Panc1 (cell line): ENCODE results near the gene TPCN1. TPM values are rescaled to one million over a fixed set of nuclear protein-coding genes. Genes with fewer than 3 reads are reported as not detected.

Source experiments
- ATAC-seq: fragments of 200-7000 bp; cut with Tn5 transposase; 2 replicates; pipeline ENCODE4 v1.9.1; 2020; ENCODE audit warnings: mild to moderate bottlenecking, moderate library complexity
- Bru-seq: library from RNA; stranded (reverse); fragments of 400-500 nt; gene quantifications from one replicate; lab custom pipeline; 2021; lab: Mats Ljungman, UMichigan
- BruChase-seq, 2 experiments: library from RNA; stranded (reverse); fragments of 400-500 nt; gene quantifications; one replicate each; lab custom pipeline; 2021; lab: Mats Ljungman, UMichigan
- BruUV-seq: library from RNA; stranded (reverse); fragments of 400-500 nt; replicated peaks from 2 replicates; lab custom pipeline; 2021; lab: Mats Ljungman, UMichigan
- CTCF ChIA-PET: fragments of 300-600 bp; sonication (Branson Sonifier 250); formaldehyde crosslinking; loops from one replicate; lab custom pipeline; 2022; ENCODE audit warnings: antibody characterized with exemption; lab: Charles Lee
- POLR2A ChIA-PET: fragments of 300-600 bp; sonication (Branson Sonifier 250); formaldehyde crosslinking; loops from one replicate; lab custom pipeline; 2022; ENCODE audit warnings: antibody characterized with exemption; lab: Charles Lee
- DNase-seq: peaks from one replicate; pipeline ENCODE4 v3.0.0-alpha.2; 2010; ENCODE audit warnings: low read depth, low spot score
- H3K27ac ChIP-seq: 2 replicates; pipeline ENCODE4 v1.5.1; 2011; ENCODE audit warnings: mild to moderate bottlenecking, low read length, inconsistent platforms
- H3K27me3 ChIP-seq: fragments of 200-500 bp; sonication (Bioruptor generic); 2 replicates; pipeline ENCODE4 v1.6.0; 2014; ENCODE audit warnings: low read length, inconsistent platforms; ENCODE audit not compliant: control insufficient read depth, insufficient read depth
- H3K36me3 ChIP-seq: fragments of 200-500 bp; sonication (Bioruptor generic); 2 replicates; pipeline ENCODE4 v1.5.1; 2014; ENCODE audit warnings: inconsistent platforms, mild to moderate bottlenecking, low read length, moderate library complexity; ENCODE audit not compliant: control insufficient read depth, insufficient read depth
- H3K4me1 ChIP-seq: 2 replicates; pipeline ENCODE4 v1.5.1; 2011; ENCODE audit warnings: inconsistent platforms, mild to moderate bottlenecking, low read length, moderate library complexity; ENCODE audit not compliant: control insufficient read depth, insufficient read depth
- H3K4me3 ChIP-seq, 2 experiments: 2 replicates each; pipeline ENCODE4 v1.5.1; 2011 to 2012; ENCODE audit warnings: low read depth in 2 of 2, low read length in 2 of 2, mild to moderate bottlenecking in 2 of 2, inconsistent platforms in 1 of 2, moderate library complexity in 1 of 2
- H3K9me3 ChIP-seq: fragments of 200-500 bp; sonication (Bioruptor generic); 2 replicates; pipeline ENCODE4 v1.5.1; 2014; ENCODE audit warnings: low read depth, mild to moderate bottlenecking, inconsistent platforms, low read length, moderate library complexity; ENCODE audit not compliant: control insufficient read depth, insufficient read depth
- POLR2AphosphoS5 ChIP-seq: IDR thresholded peaks from 2 replicates; pipeline ENCODE4 v1.6.1; 2012; ENCODE audit warnings: mild to moderate bottlenecking, low read depth, low read length, moderate library complexity
- SIN3A ChIP-seq: IDR thresholded peaks from 2 replicates; pipeline ENCODE4 v1.6.1; 2012; ENCODE audit warnings: low read depth, mild to moderate bottlenecking, low read length, moderate library complexity, borderline replicate concordance; ENCODE audit not compliant: insufficient read depth
- TCF7L2 ChIP-seq: IDR thresholded peaks from 2 replicates; pipeline ENCODE4 v1.6.1; 2011; ENCODE audit warnings: mild to moderate bottlenecking, low read depth, low read length, inconsistent platforms
- in situ Hi-C: cut with HindIII; loops from 2 replicates; pipeline ENCODE4 v1.10.0; 2016; ENCODE audit warnings: low sequenced_read_pairs, low pct_unique_long_range_greater_than_20kb
- intact Hi-C: fragments of 100-400 bp; cut with micrococcal nuclease; formaldehyde crosslinking; loops from one replicate; pipeline ENCODE4 v1.10.0; 2022; ENCODE audit not compliant: unreplicated experiment
- long read RNA-seq: library from polyadenylated mRNA; unstranded; transcript quantifications from one replicate; pipeline ENCODE4 v2.0.0, GENCODE V29; 2021; ENCODE audit not compliant: unreplicated experiment
- polyA plus RNA-seq: library from polyadenylated mRNA; unstranded; fragments of >200 nt; gene quantifications from one replicate; pipeline ENCODE4 v1.2.1, GENCODE V29; 2012; ENCODE audit warnings: missing spikeins; ENCODE audit not compliant: insufficient read length
- total RNA-seq: library from RNA; stranded (reverse); gene quantifications from one replicate; pipeline ENCODE4 v1.2.1, GENCODE V29; 2021; ENCODE audit not compliant: unreplicated experiment
- TF ChIP-seq, protein P1 (sequence below): fragments of 450-650 bp; IDR thresholded peaks from 2 replicates; pipeline ENCODE4 v1.5.1; 2017; ENCODE audit warnings: mild to moderate bottlenecking
- TF ChIP-seq, protein P2 (sequence below), 2 experiments: IDR thresholded peaks; 2 replicates each; pipeline ENCODE4 v1.6.1; 2011 to 2012; ENCODE audit warnings: low read depth in 2 of 2, control low read depth in 1 of 2, low read length in 1 of 2, mild to moderate bottlenecking in 1 of 2, moderate library complexity in 1 of 2; ENCODE audit not compliant: insufficient read depth in 1 of 2

The TPCN1 gene
- total RNA-seq (75.2 TPM), Bru-seq, nascent RNA (percentile 67 among the genes with signal in this experiment), BruChase-seq, experiment 1, labeled RNA remaining after a 2-hour chase (percentile 69 among the genes with signal in this experiment), BruChase-seq, experiment 2, labeled RNA remaining after a 6-hour chase (percentile 72 among the genes with signal in this experiment)
- 94.6 TPM for polyA plus RNA-seq
- long read RNA-seq, full-length matches to known transcripts: 14 of 149 reads
- long read RNA-seq, partial matches to known transcripts: 116 of 149 reads
- long read RNA-seq, other reads (novel, unspliced or antisense): 19 of 149 reads

DNA sequence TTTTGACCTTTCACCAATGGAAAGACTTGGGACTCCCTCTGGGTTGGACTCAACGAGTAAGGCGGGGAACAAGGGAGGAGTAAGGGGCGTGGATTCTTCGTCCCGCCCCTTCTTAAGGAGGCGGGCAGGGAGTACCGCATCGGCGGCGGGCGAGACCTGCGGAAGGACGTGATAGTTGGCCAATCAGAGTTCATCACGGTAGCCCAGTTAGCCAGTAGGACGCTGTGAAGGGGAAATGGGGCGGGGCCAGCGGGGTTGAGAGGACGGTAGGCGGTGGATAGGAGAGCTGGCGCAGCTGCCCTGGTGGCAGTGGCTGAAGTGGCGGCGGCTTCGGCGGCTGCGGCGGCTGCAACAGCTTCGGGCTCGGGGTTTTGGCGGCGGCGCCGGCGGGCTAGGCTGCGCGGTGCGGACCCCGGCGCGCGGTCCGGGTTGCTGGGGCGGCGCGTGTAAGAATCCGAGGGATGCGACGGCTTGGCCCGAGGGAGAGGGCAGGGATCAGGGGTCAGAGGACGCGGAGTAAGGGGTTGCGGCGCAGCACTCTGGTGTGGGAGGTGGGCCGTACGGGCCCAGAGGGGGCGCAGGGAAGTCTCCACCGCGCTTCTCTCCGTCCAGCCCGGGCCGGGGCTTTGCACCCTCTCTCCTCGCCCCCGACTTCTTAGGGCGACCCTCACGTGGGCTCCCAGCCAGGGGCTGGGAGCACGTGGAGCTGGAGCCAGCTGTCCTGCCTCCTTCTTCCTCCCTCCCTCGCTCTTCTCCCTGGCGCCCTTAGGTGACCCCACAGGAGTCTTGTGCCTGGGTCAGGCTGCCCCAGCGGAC lies at the start of gene TPCN1:
Gene TPCN1 (plus strand): TSS at position 284 of the 816 bp plus-strand sequence. CDS start 5,389 bp downstream, outside the sequence.
- intact Hi-C loops (no loop called here), in situ Hi-C loops (no loop called here)
- Histone ChIP-seq H3K27me3 (no peaks in the 10 kb centered on the region), H3K9me3 (no peaks in the 10 kb centered on the region), H3K36me3 (no peaks in the 10 kb centered on the region), H3K4me3 (peak within 1 kb of the TSS; percentile 80 to 81), H3K27ac (peak within 1 kb of the TSS; percentile 93), H3K4me1 (peaks cover 24% of the 10 kb centered on the region)
- CTCF ChIA-PET: no interaction called here
- peak; percentile 93 for ATAC-seq
- no TSS peak for BruUV-seq
- TF ChIP-seq TCF7L2: no peak
- peak; percentile 59 for TF ChIP-seq POLR2AphosphoS5
- TF ChIP-seq SIN3A: 0 out of 2 replicates have a peak, but pooled peaks have one; percentile 26
- TF ChIP-seq, protein P1, sequence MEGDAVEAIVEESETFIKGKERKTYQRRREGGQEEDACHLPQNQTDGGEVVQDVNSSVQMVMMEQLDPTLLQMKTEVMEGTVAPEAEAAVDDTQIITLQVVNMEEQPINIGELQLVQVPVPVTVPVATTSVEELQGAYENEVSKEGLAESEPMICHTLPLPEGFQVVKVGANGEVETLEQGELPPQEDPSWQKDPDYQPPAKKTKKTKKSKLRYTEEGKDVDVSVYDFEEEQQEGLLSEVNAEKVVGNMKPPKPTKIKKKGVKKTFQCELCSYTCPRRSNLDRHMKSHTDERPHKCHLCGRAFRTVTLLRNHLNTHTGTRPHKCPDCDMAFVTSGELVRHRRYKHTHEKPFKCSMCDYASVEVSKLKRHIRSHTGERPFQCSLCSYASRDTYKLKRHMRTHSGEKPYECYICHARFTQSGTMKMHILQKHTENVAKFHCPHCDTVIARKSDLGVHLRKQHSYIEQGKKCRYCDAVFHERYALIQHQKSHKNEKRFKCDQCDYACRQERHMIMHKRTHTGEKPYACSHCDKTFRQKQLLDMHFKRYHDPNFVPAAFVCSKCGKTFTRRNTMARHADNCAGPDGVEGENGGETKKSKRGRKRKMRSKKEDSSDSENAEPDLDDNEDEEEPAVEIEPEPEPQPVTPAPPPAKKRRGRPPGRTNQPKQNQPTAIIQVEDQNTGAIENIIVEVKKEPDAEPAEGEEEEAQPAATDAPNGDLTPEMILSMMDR: no peak
- peak; percentile 99 for DNase-seq
- POLR2A ChIA-PET: interaction anchor here (0.6 to 1.7 kb wide), 5 partner anchors 10 to 29 kb away, joined by 3 to 12 read pairs (median 3); no protein-coding TSS in a partner anchor

DNA sequence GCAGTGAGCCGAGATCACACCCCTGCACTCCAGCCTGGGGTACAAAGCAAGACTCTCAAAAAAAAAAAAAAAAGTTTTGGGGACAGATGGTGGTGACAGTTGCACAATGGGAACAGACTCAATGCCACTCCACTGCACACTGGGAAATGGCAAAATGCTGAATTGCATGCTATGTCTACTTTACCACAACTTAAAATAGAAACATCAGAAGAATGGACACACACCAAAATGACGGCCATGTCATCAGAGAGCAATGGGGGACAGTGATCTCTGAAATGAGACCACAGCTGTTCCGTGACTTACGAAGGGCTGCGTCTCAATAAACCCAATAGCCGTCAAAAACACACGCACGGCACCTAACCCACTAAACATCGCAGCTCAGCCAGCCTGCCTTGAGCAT lies 49.7 kb upstream of the TPCN1 start:
- ChIA-PET CTCF (interaction anchor here (0.6 kb wide), 1 partner anchor 31 kb away, joined by 3 read pairs; no protein-coding TSS in a partner anchor), POLR2A (no interaction called here)
- TF ChIP-seq POLR2AphosphoS5 (no peak), TCF7L2 (no peak), SIN3A (no peak)
- TF ChIP-seq, protein P1: no peak
- TF ChIP-seq, protein P2, sequence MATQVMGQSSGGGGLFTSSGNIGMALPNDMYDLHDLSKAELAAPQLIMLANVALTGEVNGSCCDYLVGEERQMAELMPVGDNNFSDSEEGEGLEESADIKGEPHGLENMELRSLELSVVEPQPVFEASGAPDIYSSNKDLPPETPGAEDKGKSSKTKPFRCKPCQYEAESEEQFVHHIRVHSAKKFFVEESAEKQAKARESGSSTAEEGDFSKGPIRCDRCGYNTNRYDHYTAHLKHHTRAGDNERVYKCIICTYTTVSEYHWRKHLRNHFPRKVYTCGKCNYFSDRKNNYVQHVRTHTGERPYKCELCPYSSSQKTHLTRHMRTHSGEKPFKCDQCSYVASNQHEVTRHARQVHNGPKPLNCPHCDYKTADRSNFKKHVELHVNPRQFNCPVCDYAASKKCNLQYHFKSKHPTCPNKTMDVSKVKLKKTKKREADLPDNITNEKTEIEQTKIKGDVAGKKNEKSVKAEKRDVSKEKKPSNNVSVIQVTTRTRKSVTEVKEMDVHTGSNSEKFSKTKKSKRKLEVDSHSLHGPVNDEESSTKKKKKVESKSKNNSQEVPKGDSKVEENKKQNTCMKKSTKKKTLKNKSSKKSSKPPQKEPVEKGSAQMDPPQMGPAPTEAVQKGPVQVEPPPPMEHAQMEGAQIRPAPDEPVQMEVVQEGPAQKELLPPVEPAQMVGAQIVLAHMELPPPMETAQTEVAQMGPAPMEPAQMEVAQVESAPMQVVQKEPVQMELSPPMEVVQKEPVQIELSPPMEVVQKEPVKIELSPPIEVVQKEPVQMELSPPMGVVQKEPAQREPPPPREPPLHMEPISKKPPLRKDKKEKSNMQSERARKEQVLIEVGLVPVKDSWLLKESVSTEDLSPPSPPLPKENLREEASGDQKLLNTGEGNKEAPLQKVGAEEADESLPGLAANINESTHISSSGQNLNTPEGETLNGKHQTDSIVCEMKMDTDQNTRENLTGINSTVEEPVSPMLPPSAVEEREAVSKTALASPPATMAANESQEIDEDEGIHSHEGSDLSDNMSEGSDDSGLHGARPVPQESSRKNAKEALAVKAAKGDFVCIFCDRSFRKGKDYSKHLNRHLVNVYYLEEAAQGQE (IDR thresholded peaks at IDR 0.05; ENCODE audit: insufficient read depth in 1 of 2, low read depth in 2 of 2, low read length in 1 of 2): no peak
- ATAC-seq (no peak), DNase-seq (no peak)
- Histone ChIP-seq H3K9me3 (no peaks in the 10 kb centered on the region), H3K27me3 (no peaks in the 10 kb centered on the region), H3K4me3 (no peak overlapping the region), H3K27ac (no peak overlapping the region), H3K36me3 (peaks cover 20% of the 10 kb centered on the region), H3K4me1 (no peaks in the 10 kb centered on the region)
- in situ Hi-C loops (loop anchor here (25.0 kb wide), 1 partner anchor 109 kb away; the partner anchor contains the start of gene DTX1), intact Hi-C loops (no loop called here)
- no TSS peak for BruUV-seq
